ENCODE data around the gene NOS2. TPM values are rescaled to one million over a fixed set of nuclear protein-coding genes. Genes with fewer than 3 reads are reported as not detected.

NOS2 gene
- total RNA-seq, 1 experiment from 2014 or later: 0.35 TPM

- Mint-ChIP-seq H3K36me3 (ENCODE audit: insufficient read depth in 1 of 3, low read depth in 3 of 3) (peaks cover 8 to 15% (median 14%) of the 10 kb centered on the region in 3 experiments; a peak in 6 of 7 replicates), H3K27ac (no peak overlapping the region; a peak in 1 of 7 replicates), H3K9me3 (peaks cover 17 to 22% of the 10 kb centered on the region in 2 experiments), H3K4me1 (peaks cover 8 to 11% of the 10 kb centered on the region in 2 experiments; a peak in 3 of 4 replicates), H3K27me3 (ENCODE audit: low read depth) (peaks cover 3% of the 10 kb centered on the region), H3K4me3 (no peak overlapping the region)
- DNase-seq: no peak
- H3K79me1 ChIP-seq (ENCODE audit: insufficient read depth, low read depth, low read length, poor library complexity, severe bottlenecking): no peaks in the 10 kb centered on the region
- H4K20me1 ChIP-seq (ENCODE audit: control insufficient read depth, insufficient read depth, insufficient read length): no peaks in the 10 kb centered on the region
- H3K4me2 ChIP-seq (ENCODE audit: insufficient read depth, insufficient read length, low read length): no peak overlapping the region
- H3K23ac ChIP-seq (ENCODE audit: insufficient read length, low read depth, low read length): no peak overlapping the region
- H4K5ac ChIP-seq (ENCODE audit: insufficient read length, low read depth, low read length): no peak overlapping the region
- H3K27me3 ChIP-seq (ENCODE audit: insufficient read depth, low read length): no peaks in the 10 kb centered on the region
- H4K8ac ChIP-seq (replicated peaks; ENCODE audit: insufficient read length, low read depth, low read length): no peak overlapping the region
- H2BK20ac ChIP-seq (ENCODE audit: low read depth, low read length, poor library complexity, severe bottlenecking): no peak overlapping the region
- H2BK5ac ChIP-seq (ENCODE audit: insufficient read length, low read length): no peak overlapping the region
- no peak overlapping the region for H3K14ac ChIP-seq (ENCODE audit: insufficient read depth, low read length)
- H3K56ac ChIP-seq (ENCODE audit: insufficient read length, low read depth, low read length): no peak overlapping the region
- H2BK12ac ChIP-seq (ENCODE audit: insufficient read length, low read depth, low read length): no peak overlapping the region
- H3K23me2 ChIP-seq (ENCODE audit: insufficient read length, low read depth, low read length, poor library complexity, severe bottlenecking): no peaks in the 10 kb centered on the region
- H2BK15ac ChIP-seq (ENCODE audit: low read depth, low read length): no peak overlapping the region
- H2AFZ ChIP-seq (ENCODE audit: low read length): no peak overlapping the region
- no peak overlapping the region for H2AK5ac ChIP-seq (ENCODE audit: insufficient read length, low read length)
- no peak overlapping the region for H3K9ac ChIP-seq (ENCODE audit: extremely low read depth, insufficient read length, low read length)
- no peak overlapping the region for H3K18ac ChIP-seq (ENCODE audit: insufficient read length, low read depth, low read length)
- no peak overlapping the region for H3T11ph ChIP-seq (ENCODE audit: low read length)
- H3K27ac ChIP-seq (ENCODE audit: insufficient read length, low read depth, low read length): no peak overlapping the region
- H3K4me1 ChIP-seq (ENCODE audit: insufficient read depth, low read length): no peaks in the 10 kb centered on the region
- WGBS (ENCODE audit: extremely low coverage, insufficient read length, low lambda C conversion rate): no CpG with 5 or more reads among the region's 1 CpG
- no peaks in the 10 kb centered on the region for H3K79me2 ChIP-seq (ENCODE audit: insufficient read depth, low read length)
- H4K91ac ChIP-seq (ENCODE audit: insufficient read length, low read depth, low read length): no peak overlapping the region
- H3K9me3 ChIP-seq (ENCODE audit: control insufficient read depth, low read depth, low read length): peaks cover 10% of the 10 kb centered on the region
- H3K4ac ChIP-seq (ENCODE audit: low read depth, low read length): no peak overlapping the region
- no peak for TF ChIP-seq CTCF (conservative IDR thresholded peaks at IDR 0.05)
- no peak overlapping the region for H2BK120ac ChIP-seq (ENCODE audit: low read depth, low read length, poor library complexity, severe bottlenecking)
These were observed 17.4 kb upstream of the NOS2 start for GRCh38 chr17:27817731-27818130.

All from H9 (cell line).